ENCODE data around the gene ATP1A3.
A peak's percentile ranks its signal among the peaks of the same experiment; 100 is the strongest.

Gene ATP1A3

GRCh38 chr19:41991025-41991424 is 3.0 kb downstream of the ATP1A3 start:
- peak; percentile 23 for DNase-seq (ENCODE audit: low read depth)
- H3K4me3 ChIP-seq (ENCODE audit: low read length) = no peak overlapping the region
- TF ChIP-seq, protein P1, sequence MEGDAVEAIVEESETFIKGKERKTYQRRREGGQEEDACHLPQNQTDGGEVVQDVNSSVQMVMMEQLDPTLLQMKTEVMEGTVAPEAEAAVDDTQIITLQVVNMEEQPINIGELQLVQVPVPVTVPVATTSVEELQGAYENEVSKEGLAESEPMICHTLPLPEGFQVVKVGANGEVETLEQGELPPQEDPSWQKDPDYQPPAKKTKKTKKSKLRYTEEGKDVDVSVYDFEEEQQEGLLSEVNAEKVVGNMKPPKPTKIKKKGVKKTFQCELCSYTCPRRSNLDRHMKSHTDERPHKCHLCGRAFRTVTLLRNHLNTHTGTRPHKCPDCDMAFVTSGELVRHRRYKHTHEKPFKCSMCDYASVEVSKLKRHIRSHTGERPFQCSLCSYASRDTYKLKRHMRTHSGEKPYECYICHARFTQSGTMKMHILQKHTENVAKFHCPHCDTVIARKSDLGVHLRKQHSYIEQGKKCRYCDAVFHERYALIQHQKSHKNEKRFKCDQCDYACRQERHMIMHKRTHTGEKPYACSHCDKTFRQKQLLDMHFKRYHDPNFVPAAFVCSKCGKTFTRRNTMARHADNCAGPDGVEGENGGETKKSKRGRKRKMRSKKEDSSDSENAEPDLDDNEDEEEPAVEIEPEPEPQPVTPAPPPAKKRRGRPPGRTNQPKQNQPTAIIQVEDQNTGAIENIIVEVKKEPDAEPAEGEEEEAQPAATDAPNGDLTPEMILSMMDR (conservative IDR thresholded peaks at IDR 0.05; ENCODE audit: low read depth, low read length) = no peak

- no peak for DNase-seq (ENCODE audit: low read depth)
- TF ChIP-seq, protein P1 (conservative IDR thresholded peaks at IDR 0.05; ENCODE audit: low read depth, low read length) = no peak
These were observed 3.4 kb downstream of the ATP1A3 start for GRCh38 chr19:41990615-41991014.

GRCh38 chr19:41990028-41990427 is 4.0 kb downstream of the ATP1A3 start:
- no peak for DNase-seq (ENCODE audit: low read depth)
- H3K4me3 ChIP-seq (ENCODE audit: low read length) = no peak overlapping the region
- TF ChIP-seq, protein P1 (conservative IDR thresholded peaks at IDR 0.05; ENCODE audit: low read depth, low read length) = no peak

More at GRCh38 chr19:41990615-41991014, 3.4 kb downstream of the ATP1A3 start:
- no peak overlapping the region for H3K4me3 ChIP-seq (ENCODE audit: low read length)

GRCh38 chr19:41988947-41989346 is 5.1 kb downstream of the ATP1A3 start:
- no peak for DNase-seq (ENCODE audit: low read depth)
- H3K4me3 ChIP-seq (ENCODE audit: low read length) = no peak overlapping the region
- TF ChIP-seq, protein P1 (conservative IDR thresholded peaks at IDR 0.05; ENCODE audit: low read depth, low read length) = no peak

DNA sequence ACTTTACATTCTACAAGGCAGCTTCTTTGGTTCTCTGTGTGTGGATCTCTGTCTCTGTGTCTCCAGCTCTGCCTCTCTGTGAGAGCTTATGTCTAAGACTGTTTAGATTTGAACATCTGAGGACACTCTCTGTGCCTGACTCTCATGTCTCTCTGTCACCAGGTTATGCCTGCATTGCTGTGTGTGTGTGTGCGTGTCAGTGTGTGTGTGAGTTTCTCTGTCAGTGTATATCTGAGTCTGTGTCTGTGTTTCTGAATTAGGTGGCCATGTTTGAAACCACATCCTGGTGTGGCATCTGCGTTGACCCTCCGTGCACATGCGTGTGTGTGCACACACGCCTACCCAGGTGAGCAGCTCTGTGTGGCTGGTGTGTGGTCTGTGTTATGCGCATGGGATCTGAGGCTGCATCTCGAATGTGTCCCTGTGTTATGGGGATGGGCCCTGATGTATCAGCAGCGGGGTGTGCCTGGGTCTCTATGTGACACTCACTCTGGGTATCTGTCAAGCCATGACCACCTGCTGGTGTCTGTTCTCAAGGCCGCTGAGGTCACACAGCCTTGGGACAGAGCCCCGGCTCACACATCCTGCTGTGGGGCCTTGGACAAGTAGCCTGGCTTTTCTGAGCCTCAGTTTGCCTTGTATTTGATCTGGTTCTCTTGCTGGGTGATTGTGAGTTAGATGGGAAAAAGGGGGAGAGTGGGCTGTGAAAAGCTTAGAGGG is 6.7 kb downstream of the ATP1A3 start:
- no peak for DNase-seq (ENCODE audit: low read depth)
- TF ChIP-seq, protein P1 (conservative IDR thresholded peaks at IDR 0.05; ENCODE audit: low read depth, low read length) = no peak
- no peak overlapping the region for H3K4me3 ChIP-seq (ENCODE audit: low read length)

- DNase-seq (ENCODE audit: low read depth) = no peak
- TF ChIP-seq, protein P1 (conservative IDR thresholded peaks at IDR 0.05; ENCODE audit: low read depth, low read length) = no peak
- no peak overlapping the region for H3K4me3 ChIP-seq (ENCODE audit: low read length)
These were observed 9.1 kb downstream of the ATP1A3 start for GRCh38 chr19:41984961-41985360.

GRCh38 chr19:41981724-41982123 is 12.3 kb downstream of the ATP1A3 start:
- TF ChIP-seq, protein P1 (conservative IDR thresholded peaks at IDR 0.05; ENCODE audit: low read depth, low read length) = no peak
- DNase-seq (ENCODE audit: low read depth) = no peak
- H3K4me3 ChIP-seq (ENCODE audit: low read length) = no peak overlapping the region
